ENCODE measurements around the gene ARSG. TPM values are rescaled to one million over a fixed set of nuclear protein-coding genes. Genes with fewer than 3 reads are reported as not detected.
"Not testable (repeated sequence)": the region's sequence is repeated elsewhere in the genome, so short reads cannot be mapped to it uniquely, and the experiment has no call there.

ARSG gene
- total and polyA plus RNA-seq, 2 experiments from 2014 or later: 5.6 to 15.4 TPM

GRCh38 chr17:68359791-68360535 lies 68.7 kb downstream of the ARSG start:
- Histone ChIP-seq H3K27ac (no peak overlapping the region), H3K4me1 (ENCODE audit: low read depth) (no peaks in the 10 kb centered on the region), H3K9me3 (ENCODE audit: low read depth) (no peaks in the 10 kb centered on the region), H3K36me3 (no peaks in the 10 kb centered on the region), H3K27me3 (no peaks in the 10 kb centered on the region), H3K4me3 (no peak overlapping the region)
- no peak for TF ChIP-seq CTCF (IDR thresholded peaks at IDR 0.05; ENCODE audit: low read depth, low read length)
- DNase-seq (ENCODE audit: low read depth in 1 of 2, low spot score in 1 of 2): no peak

GRCh38 chr17:68365469-68365868 lies 74.2 kb downstream of the ARSG start:
- DNase-seq (ENCODE audit: low read depth in 1 of 2, low spot score in 1 of 2): no peak
- no peaks in the 10 kb centered on the region for H3K4me1 ChIP-seq (ENCODE audit: low read depth)
- no peaks in the 10 kb centered on the region for H3K36me3 ChIP-seq
- no peaks in the 10 kb centered on the region for H3K9me3 ChIP-seq (ENCODE audit: low read depth)
- H3K27ac ChIP-seq: no peak overlapping the region
- no peak overlapping the region for H3K4me3 ChIP-seq
- no peaks in the 10 kb centered on the region for H3K27me3 ChIP-seq
- TF ChIP-seq CTCF (IDR thresholded peaks at IDR 0.05; ENCODE audit: low read depth, low read length): no peak

GRCh38 chr17:68368387-68368786 lies 77.1 kb downstream of the ARSG start:
- no peak overlapping the region for H3K4me3 ChIP-seq
- H3K9me3 ChIP-seq (ENCODE audit: low read depth): no peaks in the 10 kb centered on the region
- no peaks in the 10 kb centered on the region for H3K4me1 ChIP-seq (ENCODE audit: low read depth)
- TF ChIP-seq CTCF (IDR thresholded peaks at IDR 0.05; ENCODE audit: low read depth, low read length): no peak
- no peaks in the 10 kb centered on the region for H3K36me3 ChIP-seq
- H3K27me3 ChIP-seq: no peaks in the 10 kb centered on the region
- no peak overlapping the region for H3K27ac ChIP-seq
- DNase-seq (ENCODE audit: low read depth in 1 of 2, low spot score in 1 of 2): no peak

GRCh38 chr17:68375566-68375965 lies 84.3 kb downstream of the ARSG start:
- H3K4me1 ChIP-seq (ENCODE audit: low read depth): no peaks in the 10 kb centered on the region
- no peak for DNase-seq (ENCODE audit: low read depth in 1 of 2, low spot score in 1 of 2)
- H3K36me3 ChIP-seq: no peaks in the 10 kb centered on the region
- no peak overlapping the region for H3K4me3 ChIP-seq
- H3K27me3 ChIP-seq: no peaks in the 10 kb centered on the region
- no peak for TF ChIP-seq CTCF (IDR thresholded peaks at IDR 0.05; ENCODE audit: low read depth, low read length)
- H3K9me3 ChIP-seq (ENCODE audit: low read depth): no peaks in the 10 kb centered on the region
- H3K27ac ChIP-seq: no peak overlapping the region

GRCh38 chr17:68376178-68376577 lies 84.9 kb downstream of the ARSG start:
- not testable (repeated sequence) for H3K4me3 ChIP-seq; H3K27me3 ChIP-seq; DNase-seq (ENCODE audit: low read depth in 1 of 2, low spot score in 1 of 2); H3K36me3 ChIP-seq; H3K27ac ChIP-seq; H3K4me1 ChIP-seq (ENCODE audit: low read depth); H3K9me3 ChIP-seq (ENCODE audit: low read depth)

GRCh38 chr17:68377771-68378267 lies 86.5 kb downstream of the ARSG start:
- Histone ChIP-seq H3K4me1 (ENCODE audit: low read depth) (no peaks in the 10 kb centered on the region), H3K9me3 (ENCODE audit: low read depth) (no peaks in the 10 kb centered on the region), H3K36me3 (no peaks in the 10 kb centered on the region), H3K27me3 (no peaks in the 10 kb centered on the region), H3K27ac (no peak overlapping the region), H3K4me3 (no peak overlapping the region)
- no peak for DNase-seq (ENCODE audit: low read depth in 1 of 2, low spot score in 1 of 2)
- TF ChIP-seq CTCF (IDR thresholded peaks at IDR 0.05; ENCODE audit: low read depth, low read length): no peak
